Effector CD4-positive, alpha-beta T cell (primary cell): Measurements from ENCODE around the gene HNMT.
"Not testable (repeated sequence)": the region's sequence is repeated elsewhere in the genome, so short reads cannot be mapped to it uniquely, and the experiment has no call there.

Experiments used
- DNase-seq: peaks from one replicate; pipeline ENCODE4 v3.0.0-alpha.2; 2020

HNMT gene

DNA sequence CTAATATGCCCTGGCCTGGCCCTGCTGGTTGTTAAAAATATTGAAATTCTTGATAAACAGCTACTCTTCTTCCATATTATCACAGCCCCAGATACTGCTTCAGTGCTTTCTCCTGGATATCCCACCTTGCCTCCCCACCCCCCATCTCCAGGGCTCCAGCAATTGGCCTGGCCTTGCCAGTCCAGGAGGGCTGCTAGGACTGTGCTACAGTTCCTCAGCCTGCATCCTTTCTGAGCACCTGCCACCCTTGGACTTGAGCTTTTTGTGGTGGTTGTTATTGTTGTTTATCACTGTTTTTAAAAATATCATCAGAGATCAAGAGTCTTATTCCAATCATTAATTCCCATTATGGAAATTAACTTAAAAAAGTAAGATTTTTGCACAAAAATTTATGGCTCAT, 13.5 kb downstream of the HNMT start:
- no peak for DNase-seq

DNA sequence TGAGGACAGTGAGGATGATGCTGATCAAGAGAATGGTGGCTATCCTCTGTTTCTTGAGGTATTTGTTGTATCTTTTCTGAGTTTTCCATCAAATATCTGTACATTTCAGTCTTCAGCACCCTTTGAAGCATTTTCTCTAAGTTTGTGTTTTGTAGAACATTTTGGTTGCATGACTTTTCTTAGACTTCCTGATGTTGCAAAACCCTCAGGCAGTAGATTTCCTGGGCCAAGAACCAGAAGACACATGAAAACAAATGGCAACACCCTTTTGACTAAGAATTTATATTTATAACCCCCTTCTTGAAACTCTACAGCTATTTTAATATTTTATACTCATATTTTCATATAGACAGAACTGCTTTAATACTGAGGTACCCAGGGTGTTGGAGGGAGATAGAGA, 16.2 kb downstream of the HNMT start:
- no peak for DNase-seq

DNA sequence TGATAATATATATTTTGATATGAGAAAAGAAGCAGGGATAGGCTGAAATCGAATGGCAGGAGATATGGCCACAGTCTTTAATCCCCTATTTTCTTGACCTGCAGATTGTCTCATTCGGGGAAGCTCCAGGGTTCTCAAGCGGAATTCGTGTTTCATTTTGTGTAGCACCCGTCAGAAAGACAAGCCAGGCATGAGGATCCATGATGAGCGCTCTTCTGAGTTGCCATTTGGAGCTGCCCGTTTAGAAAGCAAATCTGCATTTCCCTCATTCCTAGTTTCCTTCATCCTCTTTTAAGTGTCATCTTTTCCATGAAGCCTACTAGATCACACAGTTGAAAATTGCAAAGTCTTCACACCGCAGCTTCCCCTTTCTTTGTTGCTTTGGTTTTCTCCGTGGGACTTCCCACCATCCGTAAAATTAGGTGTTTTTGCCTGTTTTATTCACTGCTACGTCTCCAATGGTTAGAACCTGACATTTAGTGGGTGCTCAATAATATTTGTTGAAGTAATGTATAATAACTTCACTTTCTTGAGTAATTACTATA, 16.9 kb downstream of the HNMT start:
- DNase-seq, result no peak

GRCh38 chr2:137983581-137983980, 19.3 kb downstream of the HNMT start:
- no peak for DNase-seq

DNA sequence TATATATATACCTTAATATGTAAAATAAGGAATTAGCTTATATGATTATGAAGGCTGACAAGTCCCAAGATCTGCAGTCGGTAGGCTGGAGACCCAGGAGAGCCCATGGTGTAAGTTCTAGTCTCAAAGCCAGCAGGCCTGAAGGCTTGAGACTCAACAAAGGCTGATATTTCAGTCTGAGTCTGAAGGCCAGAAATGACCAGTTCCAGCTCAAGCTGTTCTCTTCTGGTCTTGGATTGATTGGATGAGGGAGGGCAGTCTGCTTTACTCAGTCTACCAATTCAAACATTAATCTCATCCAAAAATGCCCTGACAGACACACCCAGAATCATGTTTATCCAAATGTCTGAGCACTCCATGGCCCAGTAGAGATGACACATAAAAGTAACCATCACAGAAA, 22.0 kb downstream of the HNMT start:
- DNase-seq, result no peak

GRCh38 chr2:137987011-137987410, 22.7 kb downstream of the HNMT start:
- no peak for DNase-seq

DNA sequence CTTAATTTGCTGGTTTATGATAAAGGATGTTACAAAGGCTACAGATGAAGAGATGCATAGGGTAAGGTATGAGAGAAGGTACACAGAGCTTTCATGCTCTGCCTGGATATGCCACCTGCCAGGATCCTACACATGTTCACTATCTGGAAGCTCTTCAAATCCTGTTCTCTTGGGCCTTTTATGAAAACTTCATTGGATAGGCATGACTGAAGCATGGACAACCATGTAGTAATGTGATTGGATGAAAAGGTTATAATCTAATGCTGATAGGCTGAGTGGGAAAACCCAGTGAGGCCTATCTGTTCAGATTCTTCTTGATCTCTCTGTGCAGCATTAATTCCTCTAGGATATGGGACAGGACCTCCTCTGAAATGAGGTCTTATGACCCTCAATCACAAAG, 26.8 kb downstream of the HNMT start:
- DNase-seq, result no peak

DNA sequence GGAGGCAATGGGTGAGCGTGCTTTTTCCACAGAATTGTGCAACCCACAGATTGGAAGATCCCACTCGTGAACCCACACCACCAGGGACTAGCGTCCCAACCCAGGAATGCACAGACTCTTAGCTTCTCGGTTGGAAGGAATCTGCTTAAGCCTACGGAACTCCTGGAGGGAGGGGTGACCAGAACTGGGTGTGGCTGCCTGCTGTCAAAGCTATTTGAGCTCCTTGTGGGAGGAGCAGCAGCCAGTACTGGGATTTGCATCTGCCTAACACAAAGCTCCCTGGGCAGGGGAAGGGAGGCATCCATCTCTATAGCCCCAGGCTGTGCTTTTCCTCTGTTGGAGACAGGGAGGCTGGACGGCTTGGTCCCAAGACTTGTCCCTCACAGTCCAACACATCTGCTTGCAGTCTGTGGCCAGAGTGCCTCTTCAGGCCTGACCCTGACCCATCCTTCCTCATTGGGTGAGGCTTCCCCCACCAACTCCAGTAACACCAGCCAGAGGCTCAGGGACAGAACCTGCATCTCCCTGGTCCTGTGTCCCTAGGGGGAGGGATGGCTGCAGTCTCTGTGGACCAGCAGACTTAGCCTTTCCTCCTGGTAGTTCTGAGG, 27.9 kb downstream of the HNMT start:
- no peak for DNase-seq

DNA sequence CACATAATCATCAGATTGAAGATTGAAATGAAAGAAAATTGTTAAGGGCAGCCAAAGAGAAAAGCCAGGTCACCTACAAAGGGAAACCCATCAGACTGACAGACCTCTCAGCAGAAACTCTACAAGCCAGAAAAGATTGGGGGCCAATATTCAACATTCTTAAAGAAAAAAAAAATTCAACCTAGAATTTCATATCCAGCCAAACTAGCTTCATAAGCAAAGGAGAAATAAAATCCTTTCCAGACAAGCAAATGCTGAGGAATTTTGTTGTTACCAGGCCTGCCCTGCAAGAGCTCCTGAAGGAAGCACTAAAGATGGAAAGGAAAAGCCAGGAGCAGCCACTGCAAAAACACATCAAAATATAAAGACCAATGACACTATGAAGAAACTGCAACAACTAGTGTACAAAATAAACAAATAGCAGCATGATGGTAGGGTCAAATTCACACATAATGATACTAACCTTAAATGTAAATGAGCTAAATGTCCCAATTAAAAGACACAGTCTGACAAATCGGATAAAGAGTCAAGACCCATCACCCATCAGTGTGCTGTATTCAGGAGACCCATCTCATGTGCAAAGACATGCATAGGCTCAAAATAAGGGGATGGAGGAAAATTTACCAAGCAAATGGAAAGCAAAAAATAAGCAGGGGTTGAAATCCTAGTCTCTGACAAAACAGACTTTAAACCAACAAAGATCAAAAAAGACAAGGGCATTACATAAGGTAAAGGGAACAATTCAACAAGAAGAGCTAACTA, 29.6 kb downstream of the HNMT start:
- not testable (repeated sequence) for DNase-seq

GRCh38 chr2:137995368-137995767, 31.1 kb downstream of the HNMT start:
- not testable (repeated sequence) for DNase-seq

DNA sequence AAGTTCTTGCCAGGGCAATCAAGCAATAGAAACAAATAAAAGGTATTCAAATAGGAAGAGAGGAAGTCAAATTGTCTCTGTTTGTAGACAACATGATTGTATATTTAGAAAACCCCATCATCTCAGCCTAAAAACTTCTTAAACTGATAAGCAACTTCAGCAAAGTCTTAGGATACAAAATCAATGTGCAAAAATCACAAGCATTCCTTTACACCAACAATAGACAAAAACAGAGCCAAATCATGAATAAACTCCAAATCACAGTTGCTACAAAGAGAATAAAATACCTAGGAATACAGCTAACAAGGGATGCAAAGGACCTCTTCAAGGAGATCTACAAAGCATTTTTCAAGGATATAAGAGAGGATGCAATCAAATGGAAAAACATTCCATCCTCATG, 31.9 kb downstream of the HNMT start:
- not testable (repeated sequence) for DNase-seq

- DNase-seq, result no peak
Measured at GRCh38 chr2:137997733-137998132, 33.5 kb downstream of the HNMT start.

- DNase-seq, result no peak
Measured at GRCh38 chr2:137998503-137998902, 34.2 kb downstream of the HNMT start.

GRCh38 chr2:137999273-137999672, 35.0 kb downstream of the HNMT start:
- no peak for DNase-seq

DNA sequence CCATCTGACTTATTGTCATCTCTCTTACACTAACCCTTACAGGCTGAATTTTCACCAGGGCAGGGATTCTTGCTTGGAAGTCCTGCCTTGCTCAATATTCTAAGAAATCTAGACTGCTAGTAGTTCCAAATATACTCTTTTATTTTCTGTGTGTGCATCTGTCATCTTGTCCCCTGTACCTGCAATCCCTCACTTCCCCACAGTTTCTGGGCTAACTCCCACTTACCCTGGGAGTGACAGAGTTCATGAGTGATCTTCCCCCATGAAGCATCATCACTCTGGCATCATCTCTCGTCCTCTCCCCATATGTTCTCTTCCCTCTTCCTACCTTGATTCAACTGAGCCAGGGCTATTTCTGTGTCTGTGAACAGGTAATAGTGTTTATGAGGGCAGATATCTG, 35.7 kb downstream of the HNMT start:
- DNase-seq, result no peak

DNA sequence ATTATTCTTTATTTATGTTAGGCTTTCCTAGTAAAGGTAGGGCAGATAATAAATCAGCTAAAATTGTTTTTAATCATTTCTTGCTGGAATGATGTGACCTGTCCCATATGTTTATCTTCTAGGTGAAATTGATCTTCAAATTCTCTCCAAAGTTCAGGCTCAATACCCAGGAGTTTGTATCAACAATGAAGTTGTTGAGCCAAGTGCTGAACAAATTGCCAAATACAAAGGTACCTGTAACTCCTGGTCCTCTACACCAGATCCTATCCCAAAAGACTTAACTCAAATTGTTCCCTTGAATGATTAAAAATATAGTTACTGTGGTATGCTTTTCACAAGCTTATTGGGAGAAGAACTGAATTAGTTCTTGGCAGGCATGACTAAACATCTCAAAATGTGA, 36.5 kb downstream of the HNMT start:
- no peak for DNase-seq

GRCh38 chr2:138003411-138003810, 39.1 kb downstream of the HNMT start:
- no peak for DNase-seq

GRCh38 chr2:138007431-138007830, 43.2 kb downstream of the HNMT start:
- DNase-seq, result no peak

DNA sequence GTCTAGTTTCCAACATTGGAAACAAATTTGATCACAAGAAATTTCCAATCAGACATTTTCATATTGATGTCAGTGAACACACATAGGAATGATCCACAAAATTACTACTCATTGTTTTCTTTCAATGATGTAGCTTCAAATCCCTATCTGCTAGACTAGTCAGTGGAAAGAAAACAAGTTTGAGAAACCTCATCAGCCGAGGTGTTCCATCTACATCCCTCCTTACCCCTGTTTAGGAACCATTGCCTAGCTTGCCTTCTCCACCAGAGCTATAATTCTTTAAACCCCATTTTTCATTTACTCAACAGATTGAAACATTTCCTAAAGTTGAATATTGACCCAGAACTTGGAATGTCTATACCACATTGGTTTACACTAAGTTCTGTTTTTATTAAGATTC, 45.3 kb downstream of the HNMT start:
- no peak for DNase-seq

DNA sequence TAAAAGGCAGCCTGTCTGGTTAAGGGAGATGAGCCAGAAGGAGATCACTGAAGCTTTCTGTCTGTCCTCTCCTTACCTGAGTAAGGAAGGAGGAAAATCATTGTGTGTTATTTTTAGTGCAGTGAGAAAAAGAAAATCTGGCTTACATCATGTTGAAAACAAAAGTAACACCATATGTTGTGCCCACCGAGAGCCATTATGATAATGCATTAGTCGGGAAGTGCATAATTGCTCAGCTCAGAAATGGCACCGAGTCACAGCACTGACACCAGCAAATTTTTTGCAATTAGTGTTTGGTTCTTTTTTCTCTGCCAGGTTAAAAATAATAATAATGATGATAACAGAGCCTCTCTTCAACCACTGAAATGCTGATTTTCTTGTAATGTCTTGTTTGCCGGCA, 46.6 kb downstream of the HNMT start:
- DNase-seq, result no peak

GRCh38 chr2:138012082-138012481, 47.8 kb downstream of the HNMT start:
- DNase-seq, result no peak

GRCh38 chr2:138012968-138013367, 48.7 kb downstream of the HNMT start:
- no peak for DNase-seq

DNA sequence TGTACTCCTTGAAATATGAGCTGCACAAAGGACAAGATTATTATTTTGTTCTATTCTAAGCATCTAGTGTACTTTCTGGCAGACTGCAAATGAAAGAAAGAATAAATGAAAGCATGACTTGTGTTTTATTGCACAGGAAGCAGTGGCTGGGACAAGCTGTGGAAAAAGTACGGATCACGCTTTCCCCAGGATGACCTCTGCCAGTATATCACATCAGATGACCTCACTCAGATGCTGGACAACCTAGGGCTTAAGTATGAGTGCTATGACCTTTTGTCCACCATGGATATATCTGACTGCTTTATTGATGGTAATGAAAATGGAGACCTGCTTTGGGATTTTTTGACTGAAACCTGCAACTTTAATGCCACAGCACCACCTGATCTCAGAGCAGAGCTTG, 49.4 kb downstream of the HNMT start:
- DNase-seq, result no peak

DNA sequence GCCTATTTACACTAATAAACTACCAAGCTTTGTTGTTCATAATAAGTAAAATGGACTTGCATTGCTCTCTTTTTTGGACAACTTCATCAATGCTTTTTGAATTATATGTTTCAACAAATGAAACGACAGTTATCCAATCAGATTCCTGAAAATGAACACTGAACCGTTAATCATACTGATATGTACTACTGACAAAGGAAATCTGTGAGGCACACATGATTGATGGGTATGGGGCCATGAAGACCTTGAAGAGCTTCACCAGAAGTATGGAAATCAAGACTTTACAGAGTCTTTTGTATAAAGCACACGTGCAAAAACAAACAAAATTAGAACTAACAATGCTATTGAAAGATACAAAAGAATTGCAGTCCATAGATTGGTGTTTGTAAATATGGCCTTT, 51.2 kb downstream of the HNMT start:
- DNase-seq, result no peak
